Astrocyte (in vitro differentiated cells and primary cell): Measurements from ENCODE around the gene RHOXF2. TPM values are rescaled to one million over a fixed set of nuclear protein-coding genes. Genes with fewer than 3 reads are reported as not detected.

ENCODE experiments used
- DNase-seq: peaks from one replicate; pipeline ENCODE4 v3.0.0-alpha.2; 2010; ENCODE audit warnings: low read depth
- FAIRE-seq: peaks from 2 replicates; lab custom pipeline; 2011; peaks lifted over from hg19 to GRCh38; lab: Jason Lieb, UNC
- H2AFZ ChIP-seq: 2 replicates; pipeline ENCODE4 v1.6.0; 2012; ENCODE audit warnings: low read depth, low read length, inconsistent platforms
- H3K27ac ChIP-seq: 2 replicates; pipeline ENCODE4 v1.5.1; 2011; ENCODE audit warnings: low read depth, low read length, inconsistent platforms
- H3K27me3 ChIP-seq: 2 replicates; pipeline ENCODE4 v1.6.0; 2011; ENCODE audit warnings: low read length, inconsistent platforms; ENCODE audit not compliant: insufficient read depth
- H3K36me3 ChIP-seq: 2 replicates; pipeline ENCODE4 v1.5.1; 2011; ENCODE audit warnings: low read length, inconsistent platforms; ENCODE audit not compliant: insufficient read depth
- H3K4me1 ChIP-seq: 2 replicates; pipeline ENCODE4 v1.5.1; 2011; ENCODE audit warnings: low read length, inconsistent platforms; ENCODE audit not compliant: insufficient read depth
- H3K4me2 ChIP-seq: 2 replicates; pipeline ENCODE4 v1.6.0; 2012; ENCODE audit warnings: low read length, inconsistent platforms
- H3K4me3 ChIP-seq: 2 replicates; pipeline ENCODE4 v1.5.1; 2011; ENCODE audit warnings: low read depth, mild to moderate bottlenecking, low read length, inconsistent platforms; ENCODE audit not compliant: insufficient read depth
- H3K79me2 ChIP-seq: 2 replicates; pipeline ENCODE4 v1.6.0; 2012; ENCODE audit warnings: mild to moderate bottlenecking, low read length, inconsistent platforms; ENCODE audit not compliant: insufficient read depth
- H3K9ac ChIP-seq: 2 replicates; pipeline ENCODE4 v1.6.0; 2012; ENCODE audit warnings: mild to moderate bottlenecking, low read length, inconsistent platforms
- H3K9me3 ChIP-seq: 2 replicates; pipeline ENCODE4 v1.5.1; 2012; ENCODE audit warnings: low read depth, mild to moderate bottlenecking, low read length, inconsistent platforms; ENCODE audit not compliant: insufficient read depth
- H4K20me1 ChIP-seq: 2 replicates; pipeline ENCODE4 v1.6.0; 2012; ENCODE audit warnings: low read length, inconsistent platforms; ENCODE audit not compliant: insufficient read depth
- H3K27ac Mint-ChIP-seq: one replicate; pipeline ENCODE4 v1.8.0; 2021; ENCODE audit warnings: mild to moderate bottlenecking, mixed read lengths; ENCODE audit not compliant: unreplicated experiment
- H3K27me3 Mint-ChIP-seq: one replicate; pipeline ENCODE4 v1.8.0; 2021; ENCODE audit warnings: low read depth, mixed read lengths; ENCODE audit not compliant: unreplicated experiment
- H3K36me3 Mint-ChIP-seq: one replicate; pipeline ENCODE4 v1.8.0; 2021; ENCODE audit warnings: low read depth, mixed read lengths; ENCODE audit not compliant: unreplicated experiment
- H3K4me1 Mint-ChIP-seq: one replicate; pipeline ENCODE4 v1.8.0; 2021; ENCODE audit warnings: low read depth, mixed read lengths; ENCODE audit not compliant: unreplicated experiment
- H3K4me3 Mint-ChIP-seq: one replicate; pipeline ENCODE4 v1.8.0; 2021; ENCODE audit warnings: mild to moderate bottlenecking, moderate library complexity, mixed read lengths; ENCODE audit not compliant: unreplicated experiment
- H3K9me3 Mint-ChIP-seq: one replicate; pipeline ENCODE4 v1.8.0; 2021; ENCODE audit warnings: mild to moderate bottlenecking, mixed read lengths; ENCODE audit not compliant: unreplicated experiment
- EZH2 ChIP-seq: IDR thresholded peaks from 2 replicates; pipeline ENCODE4 v1.6.1; 2012; ENCODE audit warnings: mild to moderate bottlenecking, low read length, inconsistent platforms; ENCODE audit not compliant: insufficient read depth
- total RNA-seq: library from RNA; stranded (reverse); gene quantifications from 2 replicates; pipeline ENCODE4 v1.2.1, GENCODE V29; 2021
- TF ChIP-seq, protein P1 (sequence below): IDR thresholded peaks from 2 replicates; pipeline ENCODE4 v1.5.1; 2011; ENCODE audit warnings: low read depth, mild to moderate bottlenecking, inconsistent platforms, low read length, moderate library complexity; ENCODE audit not compliant: insufficient read depth

Gene RHOXF2
- total RNA-seq, 1 donor from 2014 or later: not detected

DNA sequence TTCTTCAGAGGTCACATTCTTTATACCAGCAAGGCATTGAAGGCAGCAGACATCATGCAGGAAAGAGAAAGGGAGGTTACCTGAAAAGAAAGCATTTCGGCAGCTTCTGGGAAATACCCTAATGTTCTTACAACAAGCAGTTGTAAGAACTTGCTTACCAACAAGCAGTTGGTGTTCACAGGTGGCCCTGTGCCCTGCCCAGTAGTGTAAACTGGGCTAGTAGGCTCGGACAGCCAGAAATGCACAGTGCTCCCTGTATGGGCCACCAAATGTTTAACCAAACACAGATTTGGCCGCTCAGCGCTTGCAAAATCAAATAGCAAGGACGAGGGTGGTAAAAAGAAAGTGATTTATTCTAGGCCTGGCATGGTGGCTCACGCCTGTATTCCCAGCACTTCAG is 22.3 kb upstream of the RHOXF2 start:
- DNase-seq (no peak), FAIRE-seq (no peak)
- no peak for TF ChIP-seq EZH2
- TF ChIP-seq, protein P1, sequence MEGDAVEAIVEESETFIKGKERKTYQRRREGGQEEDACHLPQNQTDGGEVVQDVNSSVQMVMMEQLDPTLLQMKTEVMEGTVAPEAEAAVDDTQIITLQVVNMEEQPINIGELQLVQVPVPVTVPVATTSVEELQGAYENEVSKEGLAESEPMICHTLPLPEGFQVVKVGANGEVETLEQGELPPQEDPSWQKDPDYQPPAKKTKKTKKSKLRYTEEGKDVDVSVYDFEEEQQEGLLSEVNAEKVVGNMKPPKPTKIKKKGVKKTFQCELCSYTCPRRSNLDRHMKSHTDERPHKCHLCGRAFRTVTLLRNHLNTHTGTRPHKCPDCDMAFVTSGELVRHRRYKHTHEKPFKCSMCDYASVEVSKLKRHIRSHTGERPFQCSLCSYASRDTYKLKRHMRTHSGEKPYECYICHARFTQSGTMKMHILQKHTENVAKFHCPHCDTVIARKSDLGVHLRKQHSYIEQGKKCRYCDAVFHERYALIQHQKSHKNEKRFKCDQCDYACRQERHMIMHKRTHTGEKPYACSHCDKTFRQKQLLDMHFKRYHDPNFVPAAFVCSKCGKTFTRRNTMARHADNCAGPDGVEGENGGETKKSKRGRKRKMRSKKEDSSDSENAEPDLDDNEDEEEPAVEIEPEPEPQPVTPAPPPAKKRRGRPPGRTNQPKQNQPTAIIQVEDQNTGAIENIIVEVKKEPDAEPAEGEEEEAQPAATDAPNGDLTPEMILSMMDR: no peak
- no peak overlapping the region for H3K27ac ChIP-seq
- no peaks in the 10 kb centered on the region for H3K27me3 Mint-ChIP-seq
- H3K9me3 ChIP-seq: no peaks in the 10 kb centered on the region
- H3K4me3 ChIP-seq: no peak overlapping the region
- no peaks in the 10 kb centered on the region for H4K20me1 ChIP-seq
- H3K4me3 Mint-ChIP-seq: no peak overlapping the region
- no peaks in the 10 kb centered on the region for H3K79me2 ChIP-seq
- H3K4me1 Mint-ChIP-seq: no peaks in the 10 kb centered on the region
- no peak overlapping the region for H2AFZ ChIP-seq
- no peak overlapping the region for H3K9ac ChIP-seq
- H3K4me2 ChIP-seq: no peak overlapping the region
- no peaks in the 10 kb centered on the region for H3K9me3 Mint-ChIP-seq
- no peaks in the 10 kb centered on the region for H3K36me3 Mint-ChIP-seq
- H3K4me1 ChIP-seq: no peaks in the 10 kb centered on the region
- no peak overlapping the region for H3K27ac Mint-ChIP-seq
- H3K36me3 ChIP-seq: no peaks in the 10 kb centered on the region
- no peaks in the 10 kb centered on the region for H3K27me3 ChIP-seq

DNA sequence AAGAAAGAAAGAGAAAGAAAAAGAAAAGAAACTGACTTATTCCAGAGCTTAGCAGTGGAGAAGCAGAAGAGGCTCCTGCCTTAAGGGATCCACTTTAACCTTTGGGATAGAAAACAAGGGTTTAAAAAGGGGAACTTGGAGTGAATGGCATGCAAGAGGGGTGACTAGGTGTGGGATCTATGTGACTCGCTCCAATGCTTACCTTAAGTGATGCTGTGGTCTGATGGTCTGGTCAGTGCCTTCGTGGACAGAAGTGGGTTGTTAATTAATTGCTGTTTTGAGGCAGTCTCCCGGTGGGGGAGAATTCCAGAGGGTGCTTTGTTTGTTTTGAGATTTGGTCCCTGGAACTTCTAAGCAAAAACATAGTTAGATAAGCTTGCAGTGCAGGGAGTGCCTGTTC is 21.6 kb upstream of the RHOXF2 start:
- no peaks in the 10 kb centered on the region for H3K36me3 ChIP-seq
- no peaks in the 10 kb centered on the region for H4K20me1 ChIP-seq
- H2AFZ ChIP-seq: no peak overlapping the region
- no peaks in the 10 kb centered on the region for H3K27me3 Mint-ChIP-seq
- FAIRE-seq (no peak), DNase-seq (no peak)
- no peak overlapping the region for H3K4me3 ChIP-seq
- H3K27ac ChIP-seq: no peak overlapping the region
- no peaks in the 10 kb centered on the region for H3K27me3 ChIP-seq
- H3K9me3 Mint-ChIP-seq: no peaks in the 10 kb centered on the region
- H3K36me3 Mint-ChIP-seq: no peaks in the 10 kb centered on the region
- no peaks in the 10 kb centered on the region for H3K79me2 ChIP-seq
- H3K4me3 Mint-ChIP-seq: no peak overlapping the region
- no peaks in the 10 kb centered on the region for H3K4me1 ChIP-seq
- no peaks in the 10 kb centered on the region for H3K9me3 ChIP-seq
- no peak for TF ChIP-seq EZH2
- TF ChIP-seq, protein P1: no peak
- H3K4me2 ChIP-seq: no peak overlapping the region
- no peak overlapping the region for H3K9ac ChIP-seq
- no peak overlapping the region for H3K27ac Mint-ChIP-seq
- H3K4me1 Mint-ChIP-seq: no peaks in the 10 kb centered on the region

DNA sequence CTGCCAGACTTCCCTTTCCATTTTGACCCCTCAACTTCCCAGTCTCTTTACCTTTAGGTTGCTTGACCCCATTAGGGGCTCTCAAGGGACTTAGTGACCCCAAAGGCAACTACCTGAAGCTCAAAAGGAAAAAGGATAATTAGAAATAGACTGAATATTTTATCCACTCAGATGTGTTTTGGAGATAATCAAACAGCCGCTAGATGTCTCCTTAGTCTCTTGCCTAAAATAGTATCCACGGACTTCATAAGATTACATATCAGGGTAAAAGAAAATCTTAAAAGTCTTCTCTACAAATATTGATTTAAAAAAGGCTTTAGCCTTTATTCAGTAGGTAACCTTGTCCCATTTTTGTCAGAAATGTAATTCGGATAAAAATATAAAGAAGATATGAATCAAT is 21.0 kb upstream of the RHOXF2 start:
- Mint-ChIP-seq H3K4me1 (no peaks in the 10 kb centered on the region), H3K27me3 (no peaks in the 10 kb centered on the region), H3K4me3 (no peak overlapping the region), H3K27ac (no peak overlapping the region), H3K9me3 (no peaks in the 10 kb centered on the region), H3K36me3 (no peaks in the 10 kb centered on the region)
- Histone ChIP-seq H4K20me1 (no peaks in the 10 kb centered on the region), H2AFZ (no peak overlapping the region), H3K9ac (no peak overlapping the region), H3K4me3 (no peak overlapping the region), H3K4me1 (no peaks in the 10 kb centered on the region), H3K27me3 (no peaks in the 10 kb centered on the region), H3K9me3 (no peaks in the 10 kb centered on the region), H3K79me2 (no peaks in the 10 kb centered on the region), H3K27ac (no peak overlapping the region), H3K4me2 (no peak overlapping the region), H3K36me3 (no peaks in the 10 kb centered on the region)
- no peak for FAIRE-seq
- DNase-seq: no peak
- TF ChIP-seq, protein P1: no peak
- TF ChIP-seq EZH2: no peak
